GM21447 (cell line): ENCODE data around the gene CDH23.

Experiments
- ATAC-seq: cut with Tn5 transposase; IDR thresholded peaks from one replicate; pipeline ENCODE4 v1.9.1; 2021; ENCODE audit not compliant: unreplicated experiment

The CDH23 gene

DNA sequence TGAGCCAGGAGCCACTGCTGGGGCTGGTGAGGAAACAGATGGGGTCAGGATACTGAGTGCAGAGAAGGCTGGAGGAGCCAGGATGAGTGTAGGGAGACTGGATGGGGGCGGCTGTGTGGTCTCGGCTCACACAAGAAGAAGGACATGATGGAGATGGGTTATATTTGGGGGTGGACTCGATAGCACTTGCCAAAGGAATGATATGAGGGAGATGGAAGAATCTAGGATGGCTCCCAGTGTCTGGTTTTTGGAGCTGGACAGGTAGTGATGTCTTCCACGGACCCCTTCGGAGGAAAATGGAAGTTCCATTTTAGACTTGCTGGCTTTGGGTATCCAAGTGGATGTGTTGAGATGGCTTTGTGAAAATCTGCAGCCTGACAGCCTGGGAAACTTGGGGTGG, 83.9 kb downstream of the CDH23 start:
- ATAC-seq = no peak

- ATAC-seq = no peak
Observed at GRCh38 chr10:71481746-71482410, 85.2 kb downstream of the CDH23 start.

DNA sequence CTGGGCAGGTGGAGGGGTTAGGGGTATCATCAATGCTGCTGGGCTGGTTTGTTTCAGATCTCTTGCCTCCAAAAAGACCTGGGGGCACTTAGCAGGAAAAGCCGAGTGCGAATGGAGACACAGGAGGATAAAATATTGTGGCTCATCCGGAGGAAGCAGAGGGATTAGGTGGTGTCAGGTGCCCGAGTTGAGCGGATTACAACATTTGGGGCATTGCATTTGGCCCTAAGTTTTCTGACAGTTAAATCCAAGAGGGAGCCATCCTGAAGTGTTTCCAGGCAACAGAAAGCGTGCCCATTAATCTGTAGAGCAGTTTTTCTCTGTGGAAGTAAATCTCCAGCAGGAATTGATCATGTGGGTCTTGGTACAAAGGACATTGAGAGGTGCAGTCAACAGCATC, 85.9 kb downstream of the CDH23 start:
- no peak for ATAC-seq

- ATAC-seq = no peak
Observed at GRCh38 chr10:71483135-71483534, 86.4 kb downstream of the CDH23 start.

DNA sequence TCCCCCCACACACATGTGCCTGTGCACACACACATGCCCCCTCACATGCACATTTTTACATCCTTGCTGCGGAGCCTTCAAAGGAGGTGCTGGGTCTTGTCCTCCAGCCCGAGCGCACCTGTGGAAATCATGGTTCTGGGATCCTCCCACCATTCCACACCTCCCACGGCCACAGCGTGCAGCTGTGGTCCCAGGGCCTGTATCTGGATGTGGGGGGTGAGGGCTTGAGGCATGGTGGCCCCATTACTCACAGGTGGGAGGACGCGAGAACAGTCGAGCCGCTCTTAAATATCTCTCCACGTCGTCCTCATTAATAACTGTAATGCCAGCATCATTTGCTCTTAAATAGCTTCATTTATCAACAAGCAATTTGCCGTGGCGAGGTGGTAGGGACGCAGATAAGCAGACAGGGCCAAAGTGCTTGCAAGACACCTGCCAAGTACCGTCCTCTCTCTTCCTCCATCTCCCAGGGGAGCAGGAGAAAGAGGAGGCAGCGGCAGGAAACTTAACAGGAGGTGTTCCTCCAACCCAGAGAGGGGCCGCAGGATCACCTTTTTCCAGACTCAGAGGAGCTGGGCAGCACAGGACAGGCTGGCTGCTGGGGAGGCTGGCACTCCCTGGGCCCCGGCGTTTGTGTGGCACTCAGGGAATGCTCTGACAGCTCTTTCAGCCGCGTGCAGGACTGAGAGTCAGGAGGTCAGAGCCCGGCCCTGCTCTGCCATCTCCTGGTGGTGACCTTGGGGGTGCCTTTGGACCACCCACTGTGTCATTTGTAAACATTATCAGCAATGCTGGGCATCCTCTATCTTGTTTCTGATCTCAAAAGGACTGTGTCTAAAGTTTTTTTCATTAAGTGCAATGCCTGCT, 87.4 kb downstream of the CDH23 start:
- no peak for ATAC-seq

DNA sequence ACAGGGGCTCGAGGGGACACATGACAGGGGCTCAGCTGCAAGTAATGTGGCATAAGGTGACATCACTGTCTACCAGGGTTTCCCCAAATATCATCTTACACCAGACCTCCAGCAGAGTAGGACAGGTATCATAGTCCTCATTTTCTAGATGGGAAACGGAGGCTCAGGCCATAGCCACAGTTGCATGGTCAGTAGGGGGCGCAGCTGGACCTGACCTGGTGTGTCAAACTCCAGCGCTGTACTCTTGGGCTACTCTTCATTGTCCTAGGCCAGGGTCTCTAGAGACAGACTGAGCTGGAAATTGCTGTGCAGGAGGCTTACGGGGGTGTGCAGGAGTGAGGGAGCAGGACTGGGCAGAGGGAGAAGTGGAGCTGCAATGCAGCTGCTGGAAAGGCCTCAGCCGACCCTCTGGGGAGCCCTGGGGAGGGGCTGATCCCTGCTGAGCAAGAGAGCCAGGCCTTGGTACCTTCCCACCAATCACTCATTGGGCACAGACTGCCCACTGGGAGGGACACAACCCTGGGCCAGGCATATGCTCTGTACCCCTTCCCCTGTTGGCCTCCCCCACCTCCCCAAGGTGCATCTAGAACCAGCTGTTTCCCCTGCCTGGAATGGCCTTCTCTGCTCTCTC, 89.9 kb downstream of the CDH23 start:
- ATAC-seq = no peak

GRCh38 chr10:71487726-71488125, 91.0 kb downstream of the CDH23 start:
- no peak for ATAC-seq

- no peak for ATAC-seq
Observed at GRCh38 chr10:71489077-71489476, 92.4 kb downstream of the CDH23 start.

DNA sequence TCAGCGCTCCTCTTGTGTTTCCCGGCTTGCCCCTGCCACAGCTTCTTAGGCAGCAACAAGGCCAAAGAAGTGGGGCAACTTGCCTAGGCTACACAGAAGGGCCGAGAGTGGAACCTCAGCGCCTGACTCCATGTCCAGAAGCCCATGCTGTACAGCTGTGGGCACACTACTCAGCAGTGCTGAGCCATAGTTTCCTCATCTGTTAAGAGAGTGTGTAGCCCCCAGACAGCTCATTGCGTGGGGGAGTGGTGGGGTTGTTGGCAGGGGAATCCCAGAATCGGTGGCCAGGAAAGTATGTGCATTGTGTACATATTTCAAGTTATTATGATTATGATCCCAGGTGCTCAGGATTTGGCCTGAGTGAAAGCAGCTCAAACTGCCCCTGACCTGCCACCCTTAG, 96.2 kb downstream of the CDH23 start:
- no peak for ATAC-seq

GRCh38 chr10:71493741-71494140, 97.0 kb downstream of the CDH23 start:
- ATAC-seq = no peak

DNA sequence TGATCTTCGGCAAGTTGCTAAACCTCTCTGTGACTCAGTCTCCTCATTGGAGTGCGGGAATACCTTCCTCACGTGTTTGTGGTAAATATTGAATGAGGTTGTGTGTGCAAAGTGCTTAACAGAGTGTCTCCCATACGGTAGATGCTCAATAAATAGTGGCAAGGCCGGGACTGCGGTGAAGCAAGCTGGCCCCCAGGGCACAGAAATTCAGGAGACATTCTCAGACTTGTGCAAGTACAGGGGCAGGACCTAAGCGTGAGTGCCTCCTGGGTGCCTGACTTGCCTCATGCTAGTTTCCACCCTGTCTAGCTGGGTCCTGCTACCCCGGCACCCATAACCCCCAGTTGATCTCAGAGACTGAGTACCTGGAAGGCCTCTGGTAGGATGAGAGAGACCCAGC, 97.8 kb downstream of the CDH23 start:
- ATAC-seq = no peak

DNA sequence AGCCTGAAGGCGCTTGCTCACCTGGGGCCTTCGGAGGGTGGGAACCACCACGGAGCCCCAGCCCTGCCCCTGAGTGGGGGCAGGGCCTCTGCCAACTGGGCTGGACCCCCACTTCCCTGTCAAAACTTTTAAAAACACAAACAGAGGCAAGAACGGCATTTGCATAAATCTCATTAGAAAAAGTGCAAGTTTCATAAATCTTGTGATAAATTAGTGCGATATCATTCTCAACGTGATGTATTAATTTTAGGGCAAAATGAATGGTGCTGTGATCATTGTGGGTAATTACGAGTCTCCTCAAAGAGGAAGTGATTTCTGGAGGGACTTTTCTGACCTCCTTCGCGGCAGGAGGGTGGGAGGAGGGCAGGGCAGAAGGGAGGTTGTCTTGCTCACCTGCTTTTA, 98.3 kb downstream of the CDH23 start:
- no peak for ATAC-seq

DNA sequence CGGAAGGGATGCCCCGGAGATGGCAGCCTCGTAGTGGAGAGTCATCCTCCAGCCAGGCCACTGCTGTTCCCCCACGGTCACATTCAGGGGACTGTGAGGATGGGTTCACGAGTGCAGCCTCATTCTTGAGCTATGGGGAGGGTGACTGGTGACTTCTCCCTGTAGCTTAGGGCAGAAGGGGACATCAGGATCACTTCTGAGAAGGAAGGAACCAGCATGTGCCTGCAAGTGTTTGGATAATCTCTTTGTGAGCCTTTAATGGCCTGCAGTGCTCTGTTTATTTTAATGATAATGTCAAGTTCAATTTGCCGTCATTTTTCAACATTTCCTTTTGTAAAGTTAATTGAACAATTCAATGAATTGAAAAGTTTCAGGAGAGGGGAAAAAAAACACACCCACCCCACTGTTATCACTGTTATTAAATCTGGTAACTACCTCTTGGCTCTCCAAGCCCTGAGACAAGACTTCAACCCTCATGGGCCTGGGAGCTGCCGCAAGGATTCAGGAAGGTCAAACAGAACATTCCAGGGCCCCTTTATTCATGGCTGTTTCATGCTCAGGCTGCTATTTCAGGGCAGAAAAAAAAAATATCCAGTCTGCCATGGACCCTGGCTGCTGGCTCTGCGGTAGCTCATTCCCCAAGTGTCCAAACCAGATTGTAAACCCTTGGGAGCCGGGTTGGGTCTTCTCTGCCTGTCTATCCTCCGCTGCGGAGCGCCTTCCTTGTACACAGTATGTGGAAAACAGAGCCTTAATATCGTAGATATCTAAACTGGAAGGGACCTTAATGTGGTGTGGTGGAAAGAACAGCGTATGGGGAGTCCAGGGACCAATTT, 100.4 kb downstream of the CDH23 start:
- ATAC-seq = no peak

- ATAC-seq = no peak
Observed at GRCh38 chr10:71497763-71498326, 101.1 kb downstream of the CDH23 start.

- ATAC-seq = no peak
Observed at GRCh38 chr10:71501402-71501801, 104.7 kb downstream of the CDH23 start.

DNA sequence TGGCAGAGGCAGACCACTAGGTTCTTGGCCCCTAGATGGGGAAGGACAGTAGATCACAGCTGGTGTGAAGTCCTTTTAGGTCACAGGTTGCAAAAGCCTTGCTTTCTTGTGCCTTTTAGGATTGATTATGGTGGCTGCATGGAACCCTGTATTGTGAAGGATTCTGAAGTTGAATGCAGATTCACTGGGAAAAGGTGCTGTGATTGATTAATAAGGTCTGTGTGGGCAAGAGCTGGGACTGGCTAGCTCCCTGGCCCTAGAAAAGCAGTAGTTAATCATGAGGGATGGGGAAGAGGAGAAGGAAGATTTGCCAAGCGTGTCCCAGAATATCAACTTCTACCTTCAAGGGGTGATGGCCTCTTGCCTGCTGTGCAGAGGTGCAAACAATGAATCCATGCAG, 105.5 kb downstream of the CDH23 start:
- ATAC-seq = no peak

DNA sequence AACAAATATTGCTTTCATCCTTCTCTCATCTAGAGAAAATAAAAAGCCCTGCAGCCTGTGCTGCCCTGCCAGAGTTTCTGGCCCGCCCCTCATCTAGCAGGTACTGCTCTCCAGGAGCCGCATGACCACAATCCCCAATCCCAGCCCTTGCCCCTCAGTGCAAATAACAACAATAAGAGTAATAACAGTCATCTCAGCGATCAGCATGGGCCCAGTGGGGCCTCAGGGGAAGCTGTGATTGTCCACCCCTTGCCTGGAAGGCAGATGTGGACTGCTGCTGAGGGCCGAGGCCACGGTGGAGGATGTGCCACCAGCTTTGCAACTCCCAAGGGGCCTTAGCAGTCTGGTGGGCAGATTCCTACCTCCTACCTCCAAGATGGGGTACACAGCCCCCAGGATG, 106.1 kb downstream of the CDH23 start:
- no peak for ATAC-seq

- no peak for ATAC-seq
Observed at GRCh38 chr10:71504168-71504567, 107.4 kb downstream of the CDH23 start.

GRCh38 chr10:71504570-71504969, 107.8 kb downstream of the CDH23 start:
- ATAC-seq = no peak

GRCh38 chr10:71505862-71506261, 109.1 kb downstream of the CDH23 start:
- ATAC-seq = no peak

DNA sequence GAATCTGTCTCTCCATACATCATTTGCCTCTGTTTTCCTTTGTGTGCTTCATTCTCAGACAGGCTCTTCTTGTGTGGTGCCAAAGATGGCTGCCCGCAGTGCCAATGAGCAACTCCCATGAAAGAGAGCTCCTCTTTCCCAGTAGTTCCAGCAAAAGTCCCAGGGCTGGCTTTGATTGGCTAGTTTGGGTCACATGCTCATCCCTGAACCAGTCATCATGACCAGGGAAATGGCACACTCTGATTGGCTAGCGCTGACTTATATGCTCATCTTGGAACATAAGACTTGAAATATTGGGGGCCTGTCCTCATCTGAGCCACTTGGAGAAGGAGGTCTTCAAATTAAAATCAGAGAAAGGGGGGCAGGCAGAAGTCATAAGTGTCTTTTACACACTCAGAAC, 112.7 kb downstream of the CDH23 start:
- no peak for ATAC-seq
